Neural progenitor cell (in vitro differentiated cells): ENCODE results near the gene BCL2L2. TPM values are rescaled to one million over a fixed set of nuclear protein-coding genes. Genes with fewer than 3 reads are reported as not detected.
A peak's percentile ranks its signal among the peaks of the same experiment; 100 is the strongest.

Source experiments
- DNase-seq: peaks from one replicate; pipeline ENCODE4 v3.0.0-alpha.2; 2016; ENCODE audit warnings: low spot score
- H2AFZ ChIP-seq: fragments of 200-600 bp; sonication (generic); replicated peaks from 2 replicates; pipeline ENCODE4 v1.6.1; 2016; ENCODE audit warnings: antibody characterized with exemption
- H3F3A ChIP-seq: fragments of 200-600 bp; sonication (generic); 2 replicates; pipeline ENCODE4 v1.6.1; 2016; ENCODE audit warnings: antibody characterized with exemption, low read depth
- H3K27ac ChIP-seq: fragments of 200-600 bp; sonication (generic); 2 replicates; pipeline ENCODE4 v1.5.1; 2016; ENCODE audit warnings: mild to moderate bottlenecking
- H3K27me3 ChIP-seq: fragments of 200-600 bp; sonication (generic); 2 replicates; pipeline ENCODE4 v1.6.1; 2016; ENCODE audit warnings: mild to moderate bottlenecking, moderate library complexity
- H3K36me3 ChIP-seq: fragments of 200-600 bp; sonication (generic); 2 replicates; pipeline ENCODE4 v1.5.1; 2016
- H3K4me1 ChIP-seq: fragments of 200-600 bp; sonication (generic); 2 replicates; pipeline ENCODE4 v1.6.1; 2016; ENCODE audit warnings: mixed run types
- H3K4me2 ChIP-seq: fragments of 200-600 bp; sonication (generic); 2 replicates; pipeline ENCODE4 v1.6.1; 2016
- H3K4me3 ChIP-seq: fragments of 200-600 bp; sonication (generic); 2 replicates; pipeline ENCODE4 v1.5.1; 2016
- H3K79me2 ChIP-seq: fragments of 200-600 bp; sonication (generic); 2 replicates; pipeline ENCODE4 v1.6.1; 2016; ENCODE audit warnings: low read depth
- H3K9ac ChIP-seq: fragments of 200-600 bp; sonication (generic); 2 replicates; pipeline ENCODE4 v1.6.1; 2016
- H3K9me3 ChIP-seq: fragments of 200-600 bp; sonication (generic); 2 replicates; pipeline ENCODE4 v1.5.1; 2016; ENCODE audit warnings: low read depth
- H4K20me1 ChIP-seq: fragments of 200-600 bp; sonication (generic); 2 replicates; pipeline ENCODE4 v1.6.1; 2016; ENCODE audit warnings: low read depth
- H3K27ac Mint-ChIP-seq: 3 replicates; pipeline ENCODE4 v1.8.0; 2021; ENCODE audit warnings: mixed read lengths
- H3K27me3 Mint-ChIP-seq: 2 replicates; pipeline ENCODE4 v1.8.0; 2022; ENCODE audit warnings: low read depth, mild to moderate bottlenecking, inconsistent platforms, moderate library complexity, mixed read lengths; ENCODE audit not compliant: insufficient read depth
- H3K36me3 Mint-ChIP-seq: 3 replicates; pipeline ENCODE4 v1.8.0; 2021; ENCODE audit warnings: mixed read lengths
- H3K4me1 Mint-ChIP-seq: 3 replicates; pipeline ENCODE4 v1.8.0; 2021; ENCODE audit warnings: mixed read lengths
- H3K4me3 Mint-ChIP-seq: 3 replicates; pipeline ENCODE4 v1.8.0; 2021; ENCODE audit warnings: mild to moderate bottlenecking, moderate library complexity, mixed read lengths
- H3K9me3 Mint-ChIP-seq: 3 replicates; pipeline ENCODE4 v1.8.0; 2020; ENCODE audit warnings: mixed read lengths
- CTCF ChIP-seq: fragments of 200-600 bp; sonication (generic); IDR thresholded peaks from 2 replicates; pipeline ENCODE4 v1.5.1; 2017; ENCODE audit warnings: antibody characterized with exemption, mild to moderate bottlenecking
- EZH2 ChIP-seq: fragments of 200-600 bp; sonication (generic); IDR thresholded peaks from 2 replicates; pipeline ENCODE4 v1.6.1; 2017; ENCODE audit warnings: antibody characterized with exemption, mild to moderate bottlenecking, moderate library complexity
- EZH2phosphoT487 ChIP-seq: fragments of 200-600 bp; sonication (generic); IDR thresholded peaks from 2 replicates; pipeline ENCODE4 v1.6.1; 2017; ENCODE audit warnings: antibody characterized with exemption
- total RNA-seq: library from RNA; depleted of rRNA; stranded (reverse); fragments of >200 nt; gene quantifications from 2 replicates; pipeline ENCODE4 v1.2.3, GENCODE V29; 2015; ENCODE audit warnings: low replicate concordance

BCL2L2 gene
- total RNA-seq, 1 donor from 2014 or later: 14.9 TPM

GRCh38 chr14:23357261-23357660 is 50.6 kb downstream of the BCL2L2 start:
- Histone ChIP-seq H3F3A (peaks cover 81% of the 10 kb centered on the region), H3K36me3 (no peaks in the 10 kb centered on the region), H4K20me1 (peaks cover 53% of the 10 kb centered on the region), H3K4me1 (peaks cover 5% of the 10 kb centered on the region), H2AFZ (no peak overlapping the region), H3K27me3 (no peaks in the 10 kb centered on the region), H3K27ac (peak overlapping the region; percentile 17), H3K4me2 (no peak overlapping the region), H3K79me2 (peaks cover 16% of the 10 kb centered on the region), H3K9me3 (no peaks in the 10 kb centered on the region), H3K9ac (no peak overlapping the region), H3K4me3 (no peak overlapping the region)
- no peak for TF ChIP-seq CTCF
- TF ChIP-seq EZH2: no peak
- no peak for TF ChIP-seq EZH2phosphoT487
- DNase-seq: no peak
- peaks cover 15% of the 10 kb centered on the region for H3K27me3 Mint-ChIP-seq
- H3K9me3 Mint-ChIP-seq: no peaks in the 10 kb centered on the region
- H3K4me3 Mint-ChIP-seq: no peak overlapping the region
- peaks cover 26% of the 10 kb centered on the region for H3K36me3 Mint-ChIP-seq
- H3K27ac Mint-ChIP-seq: no peak overlapping the region
- peaks cover 29% of the 10 kb centered on the region for H3K4me1 Mint-ChIP-seq

GRCh38 chr14:23358042-23358441 is 51.4 kb downstream of the BCL2L2 start:
- Histone ChIP-seq H3K9me3 (no peaks in the 10 kb centered on the region), H3K79me2 (peaks cover 22% of the 10 kb centered on the region), H3K36me3 (peaks cover under 1% of the 10 kb centered on the region), H3K27me3 (no peaks in the 10 kb centered on the region), H3K9ac (no peak overlapping the region), H3F3A (peaks cover 79% of the 10 kb centered on the region), H3K4me2 (no peak overlapping the region), H2AFZ (no peak overlapping the region), H3K4me3 (no peak overlapping the region), H3K27ac (no peak overlapping the region), H4K20me1 (peaks cover 59% of the 10 kb centered on the region), H3K4me1 (peaks cover 12% of the 10 kb centered on the region)
- H3K4me3 Mint-ChIP-seq: no peak overlapping the region
- no peaks in the 10 kb centered on the region for H3K9me3 Mint-ChIP-seq
- peaks cover 28% of the 10 kb centered on the region for H3K4me1 Mint-ChIP-seq
- DNase-seq: no peak
- H3K36me3 Mint-ChIP-seq: peaks cover 28% of the 10 kb centered on the region
- H3K27ac Mint-ChIP-seq: no peak overlapping the region
- peaks cover 13% of the 10 kb centered on the region for H3K27me3 Mint-ChIP-seq
- no peak for TF ChIP-seq EZH2
- no peak for TF ChIP-seq CTCF
- TF ChIP-seq EZH2phosphoT487: no peak

GRCh38 chr14:23358553-23359166 is 52.0 kb downstream of the BCL2L2 start:
- H3K27ac Mint-ChIP-seq: no peak overlapping the region
- DNase-seq: no peak

More at GRCh38 chr14:23358553-23359166, 52.0 kb downstream of the BCL2L2 start:
- Histone ChIP-seq H3K4me2 (no peak overlapping the region), H3K4me1 (peaks cover 14% of the 10 kb centered on the region), H3K4me3 (no peak overlapping the region), H3K79me2 (peaks cover 28% of the 10 kb centered on the region), H3K27me3 (no peaks in the 10 kb centered on the region), H3F3A (peaks cover 73% of the 10 kb centered on the region), H3K27ac (peak overlapping the region; percentile 63), H3K9me3 (no peaks in the 10 kb centered on the region), H2AFZ (no peak overlapping the region), H4K20me1 (peaks cover 66% of the 10 kb centered on the region), H3K9ac (no peak overlapping the region), H3K36me3 (peaks cover 3% of the 10 kb centered on the region)
- H3K9me3 Mint-ChIP-seq: no peaks in the 10 kb centered on the region
- H3K4me3 Mint-ChIP-seq: no peak overlapping the region
- H3K4me1 Mint-ChIP-seq: peaks cover 28% of the 10 kb centered on the region
- H3K27me3 Mint-ChIP-seq: peaks cover 8% of the 10 kb centered on the region
- TF ChIP-seq EZH2phosphoT487: no peak
- no peak for TF ChIP-seq EZH2
- no peak for TF ChIP-seq CTCF
- peaks cover 29% of the 10 kb centered on the region for H3K36me3 Mint-ChIP-seq
